Gastrocnemius medialis (tissue), 4 donors: ENCODE measurements around the gene PTPRR. TPM values are rescaled to one million over a fixed set of nuclear protein-coding genes. Genes with fewer than 3 reads are reported as not detected.

Source experiments
- ATAC-seq, 2 donors: fragments of 150-250 bp; one replicate each; pipeline ENCODE4 v1.9.1; 2016
- DNase-seq, 2 donors: peaks; one replicate each; pipeline ENCODE4 v3.0.0-alpha.2; 2019
- H3K27ac ChIP-seq, 4 donors: fragments of 200-600 bp; sonication (generic); 1 replicate in 1 of 4; 2 replicates in 3 of 4; pipeline ENCODE4 v1.5.1; 2016 to 2018; ENCODE audit warnings: mild to moderate bottlenecking in 2 of 4, moderate library complexity in 1 of 4
- H3K27me3 ChIP-seq, 3 donors: fragments of 200-600 bp; sonication (generic) in 2 of 3; 1 replicate in 1 of 3; 2 replicates in 2 of 3; pipeline versions ENCODE4 v1.5.1 to v1.6.0; 2016 to 2019; ENCODE audit warnings: mild to moderate bottlenecking in 1 of 3, moderate library complexity in 1 of 3
- H3K36me3 ChIP-seq, 2 donors: fragments of 200-600 bp; sonication (generic) in 1 of 2; one replicate each; pipeline ENCODE4 v1.5.1; 2017 to 2018
- H3K4me1 ChIP-seq, 2 donors: fragments of 200-600 bp; sonication (generic) in 1 of 2; one replicate each; pipeline ENCODE4 v1.5.1; 2016 to 2017; ENCODE audit warnings: mild to moderate bottlenecking in 2 of 2
- H3K4me3 ChIP-seq, 4 donors: fragments of 200-600 bp; sonication (generic) in 3 of 4; 1 replicate in 1 of 4; 2 replicates in 3 of 4; pipeline ENCODE4 v1.5.1; 2016 to 2019; ENCODE audit warnings: mild to moderate bottlenecking in 2 of 4
- H3K9me3 ChIP-seq, 3 donors: fragments of 200-600 bp; sonication (generic) in 2 of 3; 1 replicate in 1 of 3; 2 replicates in 2 of 3; pipeline ENCODE4 v1.5.1; 2016 to 2019
- CTCF ChIP-seq, 5 experiments: fragments of 450-650 bp in 3 of 5; fragments of 200-600 bp in 2 of 5; sonication (generic) in 2 of 5; IDR thresholded peaks in 4 of 5; conservative IDR thresholded peaks in 1 of 5; 1 replicate in 4 of 5; 2 replicates in 1 of 5; pipeline ENCODE4 v1.5.1; 2016 to 2019; ENCODE audit warnings: antibody characterized with exemption in 5 of 5, mild to moderate bottlenecking in 3 of 5, moderate library complexity in 3 of 5
- POLR2A ChIP-seq, 2 donors: fragments of 450-650 bp; IDR thresholded peaks; one replicate each; pipeline ENCODE4 v1.6.1; 2017; ENCODE audit warnings: antibody characterized with exemption in 2 of 2, mild to moderate bottlenecking in 2 of 2, moderate library complexity in 2 of 2
- in situ Hi-C, 4 donors: fragments of 200-750 bp; cut with MboI; loops; one replicate each; pipeline versions ENCODE4 v1.15.0 to v1.8.0; 2017; ENCODE audit warnings: low sequenced_read_pairs in 4 of 4
- intact Hi-C: fragments of 100-400 bp; cut with DNase I; formaldehyde crosslinking; loops from one replicate; pipeline ENCODE4 v1.15.1; 2023; ENCODE audit warnings: low total_unique reads
- total RNA-seq, 4 donors: library from RNA; depleted of rRNA; stranded (reverse); fragments of >200 nt; gene quantifications; one replicate each; pipeline versions ENCODE4 v1.1.0 to v1.2.3, GENCODE V29; 2016

PTPRR gene
- total RNA-seq, 4 donors from 2014 or later: 0.18 to 0.20 TPM; not detected in 2

- TF ChIP-seq POLR2A (IDR thresholded peaks at IDR 0.05) (no peak), CTCF (IDR thresholded peaks at IDR 0.05 in 4 of 5, conservative IDR thresholded peaks at IDR 0.05 in 1 of 5) (no peak)
- Histone ChIP-seq H3K27me3 (no peaks in the 10 kb centered on the region), H3K4me1 (no peaks in the 10 kb centered on the region), H3K36me3 (no peaks in the 10 kb centered on the region), H3K4me3 (no peak overlapping the region), H3K27ac (no peak overlapping the region), H3K9me3 (no peaks in the 10 kb centered on the region)
- DNase-seq: no peak
- in situ Hi-C loops (no loop called here), intact Hi-C loops (no loop called here)
- ATAC-seq: no peak
These were observed 96.0 kb downstream of the PTPRR start for GRCh38 chr12:70824511-70824910.

GRCh38 chr12:70823182-70823976, 97.2 kb downstream of the PTPRR start:
- H3K36me3 ChIP-seq: no peaks in the 10 kb centered on the region
- TF ChIP-seq CTCF (IDR thresholded peaks at IDR 0.05 in 4 of 5, conservative IDR thresholded peaks at IDR 0.05 in 1 of 5) (no peak), POLR2A (IDR thresholded peaks at IDR 0.05) (no peak)
- H3K9me3 ChIP-seq: no peaks in the 10 kb centered on the region
- intact Hi-C loops: no loop called here
- H3K27me3 ChIP-seq: no peaks in the 10 kb centered on the region
- no peak overlapping the region for H3K4me3 ChIP-seq
- in situ Hi-C loops: no loop called here
- H3K27ac ChIP-seq: no peak overlapping the region
- ATAC-seq (no peak), DNase-seq (no peak)
- no peaks in the 10 kb centered on the region for H3K4me1 ChIP-seq

- Histone ChIP-seq H3K36me3 (no peaks in the 10 kb centered on the region), H3K27ac (no peak overlapping the region), H3K4me3 (no peak overlapping the region), H3K4me1 (no peaks in the 10 kb centered on the region), H3K27me3 (no peaks in the 10 kb centered on the region), H3K9me3 (no peaks in the 10 kb centered on the region)
- DNase-seq: no peak
- intact Hi-C loops (no loop called here), in situ Hi-C loops (no loop called here)
- TF ChIP-seq POLR2A (IDR thresholded peaks at IDR 0.05): no peak
- no peak for TF ChIP-seq CTCF (IDR thresholded peaks at IDR 0.05 in 4 of 5, conservative IDR thresholded peaks at IDR 0.05 in 1 of 5)
- ATAC-seq: no peak
These were observed 98.1 kb downstream of the PTPRR start for GRCh38 chr12:70822412-70822811.

- in situ Hi-C loops (no loop called here), intact Hi-C loops (no loop called here)
- Histone ChIP-seq H3K4me3 (no peak overlapping the region), H3K4me1 (no peaks in the 10 kb centered on the region), H3K36me3 (no peaks in the 10 kb centered on the region), H3K27me3 (no peaks in the 10 kb centered on the region), H3K9me3 (no peaks in the 10 kb centered on the region), H3K27ac (no peak overlapping the region)
- TF ChIP-seq CTCF (IDR thresholded peaks at IDR 0.05 in 4 of 5, conservative IDR thresholded peaks at IDR 0.05 in 1 of 5) (no peak), POLR2A (IDR thresholded peaks at IDR 0.05) (no peak)
- DNase-seq (no peak), ATAC-seq (no peak)
These were observed 104.6 kb downstream of the PTPRR start for GRCh38 chr12:70815971-70816391.
